Heart right ventricle (tissue), 16 donors: ENCODE results near the gene MYO1G. TPM values are rescaled to one million over a fixed set of nuclear protein-coding genes. Genes with fewer than 3 reads are reported as not detected.

ENCODE experiments used
- ATAC-seq, 8 donors: fragments of 200-7000 bp; cut with Tn5 transposase; one replicate each; pipeline ENCODE4 v1.9.1; 2020; ENCODE audit warnings: mild to moderate bottlenecking in 8 of 8, moderate library complexity in 8 of 8, moderate number of reproducible peaks in 1 of 8
- DNase-seq, 2 donors: peaks; one replicate each; pipeline ENCODE4 v3.0.0-alpha.2; 2020
- H3K27ac ChIP-seq, 10 donors: fragments of 200-600 bp; sonication (generic) in 2 of 10; one replicate each; pipeline versions ENCODE4 v1.5.0 to v1.8.0; 2020 to 2022; ENCODE audit warnings: mild to moderate bottlenecking in 3 of 10
- H3K27me3 ChIP-seq, 7 donors: fragments of 200-600 bp; one replicate each; pipeline ENCODE4 v1.8.0; 2021 to 2022; ENCODE audit warnings: mild to moderate bottlenecking in 2 of 7
- H3K36me3 ChIP-seq, 9 donors: fragments of 200-600 bp; sonication (generic) in 1 of 9; one replicate each; pipeline versions ENCODE4 v1.5.0 to v1.8.0; 2020 to 2022; ENCODE audit warnings: mild to moderate bottlenecking in 2 of 9
- H3K4me1 ChIP-seq, 9 donors: fragments of 200-600 bp; sonication (generic) in 1 of 9; one replicate each; pipeline versions ENCODE4 v1.5.0 to v1.8.0; 2020 to 2022; ENCODE audit warnings: mild to moderate bottlenecking in 4 of 9
- H3K4me3 ChIP-seq, 10 donors: fragments of 200-600 bp; sonication (generic) in 2 of 10; one replicate each; pipeline versions ENCODE4 v1.5.0 to v1.8.0; 2020 to 2022; ENCODE audit warnings: mild to moderate bottlenecking in 7 of 10, moderate library complexity in 2 of 10
- H3K9me3 ChIP-seq, 11 donors: fragments of 200-600 bp in 10 of 11; sonication (generic) in 2 of 11; one replicate each; pipeline versions ENCODE4 v1.5.0 to v1.8.0; 2013 to 2022; ENCODE audit warnings: mild to moderate bottlenecking in 2 of 11, control low read depth in 1 of 11, moderate library complexity in 1 of 11
- CTCF ChIP-seq, 9 donors: fragments of 200-600 bp; sonication (generic) in 2 of 9; IDR thresholded peaks; one replicate each; pipeline versions ENCODE4 v1.5.0 to v1.8.0; 2021 to 2022; ENCODE audit warnings: antibody characterized with exemption in 9 of 9, mild to moderate bottlenecking in 5 of 9, moderate library complexity in 1 of 9
- WGBS, 2 donors: extraction: QIAGEN DNeasy Blood & Tissue Kit; methylation state at CpG; one replicate each; pipeline ENCODE4 v1.1.7; 2013; ENCODE audit warnings: inconsistent platforms in 1 of 2; 5-methylcytosine and 5-hydroxymethylcytosine counted together
- intact Hi-C, 10 donors: fragments of 100-400 bp; cut with DNase I; formaldehyde crosslinking; loops; one replicate each; pipeline versions ENCODE4 v1.11.1 to v1.14.2; 2022
- polyA plus RNA-seq, 2 donors: library from polyadenylated mRNA; stranded (reverse); fragments of 200-250 nt; gene quantifications; one replicate each; pipeline ENCODE4 v1.2.3, GENCODE V29; 2013
- total RNA-seq, 10 donors: library from RNA; stranded (reverse); fragmentation: NEBNext Ultra II Directional in 3 of 10; extraction: Animal tissue kit (Norgen Biotek cat#: 25700) in 3 of 10; gene quantifications; one replicate each; pipeline versions ENCODE4 v1.2.1 to v1.2.4, GENCODE V29; 2021 to 2023
- donor health status: Arrhythmogenic right ventricular cardiomyopathy.
- donor health status: ischemic (EF 13 %, LVEDD 7.1; RV severe dilation, severe dysfunction).
- donor health status: healthy with polysubstance abuse.
- donor health status: DM: no; HTN: yes; CAD: no.
- donor health status: DM: no; HTN: no; CAD: no.
- donor health status: ischemic (EF 25% LVEDD 6.9; RV normal size, moderate dysfunction).
- donor health status: ischemic (EF 25% LVEDD 5.7; RV mildly dilated, moderate dysfunction).
- donor health status: healthy.
- donor health status: DM: yes; HTN: yes; CAD: no.
- donor health status: Ischemic cardiomyopathy.
- donor health status: ischemic (EF 35%, LVEDD 5.7; RV mildly dilated, moderate dysfunction).
- donor health status: nonischemic (EF 11% LVEDD 7.7; RV severe dilation, severe dysfunction).
- donor health status: DM: yes; HTN: yes; CAD: no.
- donor health status: PGD.
- donor health status: ischemic (EF 29% LVEDD 5.4; RV normal size, mild dysfunction).
- donor health status: nonischemic (EF 23%, LVEDD 6.1; RV moderate dilation, normal function).

MYO1G gene
- total and polyA plus RNA-seq, 12 donors, result 0.30 to 11.0 (median 0.70) TPM

GRCh38 chr7:45021604-45022296 is 42.9 kb upstream of the MYO1G start:
- intact Hi-C loops, result no loop called here
- Histone ChIP-seq H3K27ac (peak overlapping the region in 1 of 10 donors; percentile 24), H3K4me3 (no peak overlapping the region), H3K27me3 (no peaks in the 10 kb centered on the region), H3K9me3 (peaks cover 0 to 15% (median 0%) of the 10 kb centered on the region in 11 donors), H3K36me3 (peaks cover 0 to 36% (median 0%) of the 10 kb centered on the region in 9 donors), H3K4me1 (peaks cover 0 to 37% (median 0%) of the 10 kb centered on the region in 9 donors)
- ATAC-seq (peak in 1 of 8 donors; percentile 48), DNase-seq (no peak)
- WGBS, 2 donors, result 76 to 79% methylated on average over 3 of the region's 3 CpGs
- no peak for TF ChIP-seq CTCF (IDR thresholded peaks at IDR 0.05)

DNA sequence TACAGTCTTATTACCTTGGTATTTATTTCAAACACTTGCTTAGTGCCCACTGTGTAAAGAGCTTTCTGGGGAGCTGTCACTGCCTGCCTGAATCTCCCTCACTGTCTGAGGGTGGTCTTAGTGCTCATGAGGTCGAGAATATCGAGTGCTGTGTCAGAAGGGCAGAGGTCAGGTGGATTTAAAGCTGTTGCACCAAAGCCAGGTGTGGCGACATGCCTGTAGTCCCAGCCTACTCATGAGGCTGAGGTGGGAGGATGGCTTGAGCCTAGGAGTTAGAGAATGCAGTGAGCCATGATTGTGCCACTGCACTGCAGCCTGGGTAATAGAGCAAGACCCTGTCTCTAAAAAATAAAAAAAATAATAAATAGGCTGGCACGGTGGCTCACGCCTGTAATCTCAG is 42.1 kb upstream of the MYO1G start:
- peaks cover 0 to 28% (median 0%) of the 10 kb centered on the region in 9 donors for H3K4me1 ChIP-seq
- no peak overlapping the region for H3K27ac ChIP-seq
- H3K9me3 ChIP-seq, result peaks cover 0 to 15% (median 0%) of the 10 kb centered on the region in 11 donors
- peaks cover 0 to 38% (median 0%) of the 10 kb centered on the region in 9 donors for H3K36me3 ChIP-seq
- no peak overlapping the region for H3K4me3 ChIP-seq
- ATAC-seq (no peak), DNase-seq (no peak)
- WGBS, 2 donors, result 84 to 85% methylated on average over 5 of the region's 5 CpGs
- intact Hi-C loops, result no loop called here
- TF ChIP-seq CTCF (IDR thresholded peaks at IDR 0.05), result no peak
- H3K27me3 ChIP-seq, result no peaks in the 10 kb centered on the region

GRCh38 chr7:45017253-45017652 is 38.4 kb upstream of the MYO1G start:
- no peak overlapping the region for H3K27ac ChIP-seq
- ATAC-seq (no peak), DNase-seq (no peak)
- 65 to 66% methylated on average over 3 of the region's 3 CpGs for WGBS, 2 donors
- no peak for TF ChIP-seq CTCF (IDR thresholded peaks at IDR 0.05)
- intact Hi-C loops, result loop anchor here in 1 of 10 donors (10.0 kb wide), 1 partner anchor 88 kb away; no protein-coding TSS in a partner anchor
- peaks cover 0 to 30% (median 5%) of the 10 kb centered on the region in 9 donors for H3K4me1 ChIP-seq
- no peak overlapping the region for H3K4me3 ChIP-seq
- H3K9me3 ChIP-seq, result peaks cover 0 to 4% (median 0%) of the 10 kb centered on the region in 11 donors
- H3K27me3 ChIP-seq, result no peaks in the 10 kb centered on the region
- H3K36me3 ChIP-seq, result peaks cover 0 to 50% (median 0%) of the 10 kb centered on the region in 9 donors

GRCh38 chr7:45015313-45015712 is 36.5 kb upstream of the MYO1G start:
- Histone ChIP-seq H3K27me3 (no peaks in the 10 kb centered on the region), H3K27ac (no peak overlapping the region), H3K4me3 (no peak overlapping the region), H3K9me3 (peaks cover 0 to 4% (median 0%) of the 10 kb centered on the region in 11 donors), H3K4me1 (peaks cover 0 to 20% (median 4%) of the 10 kb centered on the region in 9 donors), H3K36me3 (peaks cover 0 to 64% (median 0%) of the 10 kb centered on the region in 9 donors)
- 78 to 85% methylated on average over 1 of the region's 1 CpG for WGBS, 2 donors
- TF ChIP-seq CTCF (IDR thresholded peaks at IDR 0.05), result no peak
- ATAC-seq (no peak), DNase-seq (no peak)
- intact Hi-C loops, result loop anchor here in 1 of 10 donors (10.0 kb wide), 1 partner anchor 89 kb away; no protein-coding TSS in a partner anchor
